ENCODE measurements around the gene CBS.
"Not testable (repeated sequence)": the region's sequence is repeated elsewhere in the genome, so short reads cannot be mapped to it uniquely, and the experiment has no call there.

The CBS gene

GRCh38 chr21:43075170-43076022, at the start of gene CBS:
CBS (minus strand) TSS chr21:43075835; CDS start chr21:43072193, 3,642 bp downstream.
- DNase-seq: not testable (repeated sequence)

GRCh38 chr21:43115956-43116355, 40.3 kb upstream of the CBS start:
- not testable (repeated sequence) for DNase-seq

- not testable (repeated sequence) for DNase-seq
These were observed 38.8 kb upstream of the CBS start for GRCh38 chr21:43114483-43114882.

GRCh38 chr21:43109006-43109405, 33.4 kb upstream of the CBS start:
- not testable (repeated sequence) for DNase-seq

- not testable (repeated sequence) for DNase-seq
These were observed 32.5 kb upstream of the CBS start for GRCh38 chr21:43108177-43108576.

GRCh38 chr21:43107794-43108137, 32.1 kb upstream of the CBS start:
- not testable (repeated sequence) for DNase-seq

GRCh38 chr21:43106965-43107793, 31.5 kb upstream of the CBS start, which contains the start of gene U2AF1:
U2AF1 (minus strand) TSS chr21:43107570; CDS start chr21:43107494, 76 bp downstream.
- not testable (repeated sequence) for DNase-seq

- not testable (repeated sequence) for DNase-seq
These were observed 29.0 kb upstream of the CBS start for GRCh38 chr21:43104642-43105041.

GRCh38 chr21:43102281-43102680, 26.6 kb upstream of the CBS start:
- DNase-seq: not testable (repeated sequence)

- DNase-seq: not testable (repeated sequence)
These were observed 26.0 kb upstream of the CBS start for GRCh38 chr21:43101676-43102075.

- DNase-seq: not testable (repeated sequence)
These were observed 25.4 kb upstream of the CBS start for GRCh38 chr21:43101000-43101399.

GRCh38 chr21:43091979-43092614, 16.5 kb upstream of the CBS start:
- not testable (repeated sequence) for DNase-seq

- not testable (repeated sequence) for DNase-seq
These were observed 15.3 kb upstream of the CBS start for GRCh38 chr21:43090947-43091346.

- not testable (repeated sequence) for DNase-seq
These were observed 13.8 kb upstream of the CBS start for GRCh38 chr21:43089463-43089862.

GRCh38 chr21:43082587-43083300, 7.1 kb upstream of the CBS start:
- DNase-seq: not testable (repeated sequence)

- DNase-seq: not testable (repeated sequence)
These were observed 1.0 kb upstream of the CBS start for GRCh38 chr21:43076643-43077042.

- DNase-seq: not testable (repeated sequence)
These were observed 495 bp upstream of the CBS start for GRCh38 chr21:43076023-43076637.

- not testable (repeated sequence) for DNase-seq
These were observed 1.1 kb downstream of the CBS start for GRCh38 chr21:43074401-43075169.

GRCh38 chr21:43072742-43073141, 2.9 kb downstream of the CBS start:
- not testable (repeated sequence) for DNase-seq

- DNase-seq: not testable (repeated sequence)
These were observed 6.0 kb downstream of the CBS start for GRCh38 chr21:43069682-43070081.

GRCh38 chr21:43068065-43068464, 7.6 kb downstream of the CBS start:
- not testable (repeated sequence) for DNase-seq
